ENCODE data around the gene DCAF12L2. TPM values are rescaled to one million over a fixed set of nuclear protein-coding genes. Genes with fewer than 3 reads are reported as not detected.

DCAF12L2 gene
- polyA plus RNA-seq, 1 of the 3 experiments (the other 2 are of a cell fraction): not detected

- H3K9me2 ChIP-seq: 0 out of 2 replicates have a peak, but pooled peaks cover 3% of the 10 kb centered on the region
- POLR2A ChIA-PET: no interaction called here
- no peaks in the 10 kb centered on the region for H4K20me1 ChIP-seq (ENCODE audit: insufficient read depth)
- H3F3A ChIP-seq (replicated peaks; ENCODE audit: insufficient read depth): no peaks in the 10 kb centered on the region
- no peak overlapping the region for H3K4me3 ChIP-seq (ENCODE audit: low read depth in 2 of 2, low read length in 1 of 2)
- TF ChIP-seq IRF3 (IDR thresholded peaks at IDR 0.05; ENCODE audit: low read depth, low read length): no peak
- no peak for TF ChIP-seq CHD2 (IDR thresholded peaks at IDR 0.05; ENCODE audit: low read length, partially characterized antibody)
- TF ChIP-seq TEAD4 (IDR thresholded peaks at IDR 0.05; ENCODE audit: borderline replicate concordance, insufficient read depth): no peak
- no peak for TF ChIP-seq NRF1 (IDR thresholded peaks at IDR 0.05; ENCODE audit: low read depth, low read length)
- no peak for TF ChIP-seq NFIC (IDR thresholded peaks at IDR 0.05; ENCODE audit: borderline replicate concordance)
- TF ChIP-seq RCOR1 (IDR thresholded peaks at IDR 0.05; ENCODE audit: low read length): no peak
- TF ChIP-seq CTCF (IDR thresholded peaks at IDR 0.05): no peak
- no peak for TF ChIP-seq PBX3 (IDR thresholded peaks at IDR 0.05)
- TF ChIP-seq ELF1 (IDR thresholded peaks at IDR 0.05): no peak
- no peak for TF ChIP-seq YY1 (IDR thresholded peaks at IDR 0.05; ENCODE audit: low read depth)
- TF ChIP-seq MXI1 (IDR thresholded peaks at IDR 0.05; ENCODE audit: low read depth, low read length): no peak
- no peak for TF ChIP-seq REST (IDR thresholded peaks at IDR 0.05; ENCODE audit: low read depth, low read length)
- no peak for TF ChIP-seq TAF1 (IDR thresholded peaks at IDR 0.05; ENCODE audit: borderline replicate concordance, low read depth, low read length)
- TF ChIP-seq FOSL2 (IDR thresholded peaks at IDR 0.05; ENCODE audit: borderline replicate concordance, low read depth): no peak
- no peak for TF ChIP-seq MAX (IDR thresholded peaks at IDR 0.05; ENCODE audit: low read depth)
- WGBS (ENCODE audit: low lambda C conversion rate): 7% methylated on average over 2 of the region's 2 CpGs
- CTCF ChIA-PET: no interaction called here
- no peak overlapping the region for H2AFZ ChIP-seq (ENCODE audit: low read depth)
- no peaks in the 10 kb centered on the region for H3K4me1 ChIP-seq (ENCODE audit: control insufficient read depth in 1 of 2, insufficient read depth in 2 of 2, low read depth in 1 of 2, low read length in 1 of 2)
- no peaks in the 10 kb centered on the region for H3K9me3 ChIP-seq
- no peak overlapping the region for H3K9ac ChIP-seq
- no peaks in the 10 kb centered on the region for H3K27me3 ChIP-seq (ENCODE audit: insufficient read depth)
- DNase-seq: no peak
- H3K4me2 ChIP-seq: no peak overlapping the region
- H3K27ac ChIP-seq (ENCODE audit: low read depth in 2 of 2, low read length in 1 of 2): no peak overlapping the region
- H3K79me2 ChIP-seq (ENCODE audit: insufficient read depth): no peaks in the 10 kb centered on the region
- no peaks in the 10 kb centered on the region for H3K36me3 ChIP-seq (replicated peaks in 1 of 2; ENCODE audit: control insufficient read depth in 1 of 2, insufficient read depth in 2 of 2, low read length in 1 of 2)
These were observed 41.4 kb downstream of the DCAF12L2 start for GRCh38 chrX:126124721-126125120.
